Occipital lobe (tissue), 2 donors: ENCODE data around the gene ALG1L2. TPM values are rescaled to one million over a fixed set of nuclear protein-coding genes. Genes with fewer than 3 reads are reported as not detected.
"Not testable (repeated sequence)": the region's sequence is repeated elsewhere in the genome, so short reads cannot be mapped to it uniquely, and the experiment has no call there.

Experiments used
- DNase-seq: peaks from one replicate; lab custom pipeline; 2025; lab: John Stamatoyannopoulos, UW
- total RNA-seq: library from RNA; depleted of rRNA; stranded (reverse); fragments of >200 nt; gene quantifications from one replicate; pipeline ENCODE4 v1.2.3, GENCODE V29; 2014

Gene ALG1L2
- total RNA-seq, 1 donor from 2014 or later, result 0.62 TPM

GRCh38 chr3:130122891-130123775, 41.5 kb downstream of the ALG1L2 start:
- not testable (repeated sequence) for DNase-seq

- DNase-seq, result not testable (repeated sequence)
Measured at GRCh38 chr3:130125406-130125805, 43.8 kb downstream of the ALG1L2 start.

- not testable (repeated sequence) for DNase-seq
Measured at GRCh38 chr3:130136337-130136736, 54.7 kb downstream of the ALG1L2 start.

- not testable (repeated sequence) for DNase-seq
Measured at GRCh38 chr3:130137685-130138084, 56.1 kb downstream of the ALG1L2 start.

- DNase-seq, result not testable (repeated sequence)
Measured at GRCh38 chr3:130138992-130139391, 57.4 kb downstream of the ALG1L2 start.

- DNase-seq, result not testable (repeated sequence)
Measured at GRCh38 chr3:130140756-130141155, 59.1 kb downstream of the ALG1L2 start.

GRCh38 chr3:130143648-130144327, 62.2 kb downstream of the ALG1L2 start:
- DNase-seq, result not testable (repeated sequence)

GRCh38 chr3:130144328-130144650, 62.7 kb downstream of the ALG1L2 start:
- DNase-seq, result not testable (repeated sequence)

- not testable (repeated sequence) for DNase-seq
Measured at GRCh38 chr3:130145456-130145855, 63.8 kb downstream of the ALG1L2 start.

- DNase-seq, result not testable (repeated sequence)
Measured at GRCh38 chr3:130146465-130146864, 64.8 kb downstream of the ALG1L2 start.

Other genes with a start within 250 kb of the ALG1L2 start
- gene TMCC1, start 188.1 kb upstream of the ALG1L2 start, total RNA-seq, result 91.6 TPM
- 1.1 TPM for gene TRH, start 107.1 kb upstream of the ALG1L2 start, total RNA-seq